ENCODE data around the gene PRTFDC1. TPM values are rescaled to one million over a fixed set of nuclear protein-coding genes. Genes with fewer than 3 reads are reported as not detected.

Gene PRTFDC1
- total and polyA plus RNA-seq, 2 donors (not counting 3 experiments of a cell fraction or from before 2014, with no cell fraction given) = 22.0 to 27.0 TPM

DNA sequence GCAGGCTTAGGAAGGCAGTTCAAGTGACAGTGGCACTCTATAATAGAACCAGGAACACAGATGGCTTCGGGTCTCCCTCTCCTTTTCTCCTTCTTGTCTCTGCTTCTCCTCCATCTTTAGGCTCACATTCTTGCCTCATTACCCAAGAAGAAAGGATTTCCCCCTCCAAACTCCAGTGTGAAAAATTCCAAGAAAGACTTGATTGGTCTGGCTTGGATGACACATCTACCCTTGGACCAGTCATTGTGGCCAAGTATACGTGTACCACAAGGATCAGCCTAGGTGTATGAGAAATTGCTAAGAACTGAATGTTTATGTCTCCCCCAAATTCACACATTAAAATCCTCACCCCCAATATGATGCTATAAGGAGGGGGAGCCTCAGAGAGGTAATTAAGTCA is 53.9 kb downstream of the PRTFDC1 start:
- Histone ChIP-seq H3K79me2 (ENCODE audit: control insufficient read depth, insufficient read depth, low read length) (no peaks in the 10 kb centered on the region), H3K4me3 (replicated peaks in 1 of 3; ENCODE audit: insufficient read depth in 1 of 3, low read depth in 1 of 3, low read length in 3 of 3) (no peak overlapping the region), H2AFZ (ENCODE audit: low read depth, low read length) (no peak overlapping the region), H3K27ac (ENCODE audit: insufficient read depth, low read depth, low read length) (no peak overlapping the region), H3K4me2 (ENCODE audit: insufficient read depth, low read length) (no peak overlapping the region), H3K27me3 (ENCODE audit: control insufficient read depth in 2 of 2, insufficient read depth in 2 of 2, low read length in 2 of 2) (no peaks in the 10 kb centered on the region), H3K4me1 (ENCODE audit: control insufficient read depth, extremely low read depth, insufficient read depth, low read length) (peaks cover 27% of the 10 kb centered on the region), H4K20me1 (replicated peaks; ENCODE audit: control insufficient read depth, extremely low read depth, insufficient read depth, low read length) (no peaks in the 10 kb centered on the region), H3K36me3 (ENCODE audit: control insufficient read depth in 2 of 2, extremely low read depth in 1 of 2, insufficient read depth in 2 of 2, low read length in 2 of 2) (no peaks in the 10 kb centered on the region), H3K9me3 (replicated peaks; ENCODE audit: control insufficient read depth, insufficient read depth, low read length) (no peaks in the 10 kb centered on the region), H3K9ac (replicated peaks; ENCODE audit: extremely low read depth, insufficient read depth, low read length) (no peak overlapping the region), H3K9me1 (replicated peaks; ENCODE audit: control insufficient read depth, extremely low read depth, insufficient read depth, low read length) (no peaks in the 10 kb centered on the region)
- ChIA-PET CTCF (no interaction called here), POLR2A (no interaction called here)
- intact Hi-C loops (cut with micrococcal nuclease) = loop anchor here (5.0 kb wide), 1 partner anchor 119 kb away; the partner anchor contains the start of genes ENKUR and THNSL1
- DNase-seq (ENCODE audit: low read depth, low spot score) (no peak), FAIRE-seq (no peak)
- TF ChIP-seq FOS (IDR thresholded peaks at IDR 0.05; ENCODE audit: borderline replicate concordance, insufficient read depth, low read length) (no peak), JUN (IDR thresholded peaks at IDR 0.05; ENCODE audit: borderline replicate concordance, insufficient read depth, insufficient read length, low read depth) (no peak), GATA2 (IDR thresholded peaks at IDR 0.05; ENCODE audit: insufficient read depth, insufficient read length, low read depth, low read length) (no peak), POLR2AphosphoS5 (IDR thresholded peaks at IDR 0.05; ENCODE audit: insufficient read depth, low read depth, low read length) (no peak), EZH2 (IDR thresholded peaks at IDR 0.05; ENCODE audit: borderline replicate concordance, low read depth, low read length, severe bottlenecking) (no peak), POLR2A (IDR thresholded peaks at IDR 0.05; ENCODE audit: low read depth, low read length) (no peak), MYC (IDR thresholded peaks at IDR 0.05; ENCODE audit: low read depth, low read length) (no peak)
- TF ChIP-seq, protein P1, sequence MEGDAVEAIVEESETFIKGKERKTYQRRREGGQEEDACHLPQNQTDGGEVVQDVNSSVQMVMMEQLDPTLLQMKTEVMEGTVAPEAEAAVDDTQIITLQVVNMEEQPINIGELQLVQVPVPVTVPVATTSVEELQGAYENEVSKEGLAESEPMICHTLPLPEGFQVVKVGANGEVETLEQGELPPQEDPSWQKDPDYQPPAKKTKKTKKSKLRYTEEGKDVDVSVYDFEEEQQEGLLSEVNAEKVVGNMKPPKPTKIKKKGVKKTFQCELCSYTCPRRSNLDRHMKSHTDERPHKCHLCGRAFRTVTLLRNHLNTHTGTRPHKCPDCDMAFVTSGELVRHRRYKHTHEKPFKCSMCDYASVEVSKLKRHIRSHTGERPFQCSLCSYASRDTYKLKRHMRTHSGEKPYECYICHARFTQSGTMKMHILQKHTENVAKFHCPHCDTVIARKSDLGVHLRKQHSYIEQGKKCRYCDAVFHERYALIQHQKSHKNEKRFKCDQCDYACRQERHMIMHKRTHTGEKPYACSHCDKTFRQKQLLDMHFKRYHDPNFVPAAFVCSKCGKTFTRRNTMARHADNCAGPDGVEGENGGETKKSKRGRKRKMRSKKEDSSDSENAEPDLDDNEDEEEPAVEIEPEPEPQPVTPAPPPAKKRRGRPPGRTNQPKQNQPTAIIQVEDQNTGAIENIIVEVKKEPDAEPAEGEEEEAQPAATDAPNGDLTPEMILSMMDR (IDR thresholded peaks at IDR 0.05; ENCODE audit: extremely low read depth in 1 of 2, insufficient read depth in 1 of 2, low read depth in 1 of 2, low read length in 2 of 2) = no peak
- TF ChIP-seq, protein P2, sequence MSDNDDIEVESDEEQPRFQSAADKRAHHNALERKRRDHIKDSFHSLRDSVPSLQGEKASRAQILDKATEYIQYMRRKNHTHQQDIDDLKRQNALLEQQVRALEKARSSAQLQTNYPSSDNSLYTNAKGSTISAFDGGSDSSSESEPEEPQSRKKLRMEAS (IDR thresholded peaks at IDR 0.05; ENCODE audit: insufficient read depth, insufficient read length) = no peak
- dilution Hi-C loops (cut with MboI; ENCODE audit: extremely low pct_ligation_motif_present, low sequenced_read_pairs) = no loop called here
- BruUV-seq (replicated peaks) = no TSS peak

Measured in endothelial cell of umbilical vein (primary cell).